ENCODE results near the gene PMM2.
A peak's percentile ranks its signal among the peaks of the same experiment; 100 is the strongest.

Gene PMM2

GRCh38 chr16:8853611-8854010 is 56.0 kb downstream of the PMM2 start:
- DNase-seq, result no peak

GRCh38 chr16:8854298-8854948 is 56.8 kb downstream of the PMM2 start:
- DNase-seq, result no peak

GRCh38 chr16:8855051-8855786 is 57.6 kb downstream of the PMM2 start:
- no peak for DNase-seq

- DNase-seq, result no peak
Measured at GRCh38 chr16:8855972-8856371, 58.3 kb downstream of the PMM2 start.

GRCh38 chr16:8858994-8859912 is 61.6 kb downstream of the PMM2 start:
- no peak for DNase-seq

- no peak for DNase-seq
Measured at GRCh38 chr16:8859913-8860881, 62.6 kb downstream of the PMM2 start.

- DNase-seq, result no peak
Measured at GRCh38 chr16:8861563-8862308, 64.1 kb downstream of the PMM2 start.

- DNase-seq, result no peak
Measured at GRCh38 chr16:8862309-8863130, 64.9 kb downstream of the PMM2 start.

- DNase-seq, result no peak
Measured at GRCh38 chr16:8863594-8864424, 66.2 kb downstream of the PMM2 start.

GRCh38 chr16:8864480-8865110 is 67.0 kb downstream of the PMM2 start:
- no peak for DNase-seq

- no peak for DNase-seq
Measured at GRCh38 chr16:8865145-8865882, 67.7 kb downstream of the PMM2 start.

- no peak for DNase-seq
Measured at GRCh38 chr16:8866118-8866883, 68.7 kb downstream of the PMM2 start.

GRCh38 chr16:8866884-8867215 is 69.2 kb downstream of the PMM2 start:
- no peak for DNase-seq

GRCh38 chr16:8867216-8867931 is 69.7 kb downstream of the PMM2 start:
- DNase-seq, result no peak

GRCh38 chr16:8867932-8868415 is 70.3 kb downstream of the PMM2 start:
- DNase-seq, result peak; percentile 49 to 69

- peak; percentile 83 for DNase-seq
Measured at GRCh38 chr16:8868416-8869211, 71.0 kb downstream of the PMM2 start, which contains the start of gene CARHSP1. CARHSP1 (minus strand) TSS chr16:8869006; CDS start chr16:8859328, 9,678 bp downstream.
